HG03060 (cell line): ENCODE results near the gene POLDIP3.
"Not testable (repeated sequence)": the region's sequence is repeated elsewhere in the genome, so short reads cannot be mapped to it uniquely, and the experiment has no call there.

Experiments
- ATAC-seq: cut with Tn5 transposase; IDR thresholded peaks from one replicate; pipeline ENCODE4 v1.9.1; 2021; ENCODE audit warnings: low read depth, moderate number of reproducible peaks; ENCODE audit not compliant: unreplicated experiment

The POLDIP3 gene

DNA sequence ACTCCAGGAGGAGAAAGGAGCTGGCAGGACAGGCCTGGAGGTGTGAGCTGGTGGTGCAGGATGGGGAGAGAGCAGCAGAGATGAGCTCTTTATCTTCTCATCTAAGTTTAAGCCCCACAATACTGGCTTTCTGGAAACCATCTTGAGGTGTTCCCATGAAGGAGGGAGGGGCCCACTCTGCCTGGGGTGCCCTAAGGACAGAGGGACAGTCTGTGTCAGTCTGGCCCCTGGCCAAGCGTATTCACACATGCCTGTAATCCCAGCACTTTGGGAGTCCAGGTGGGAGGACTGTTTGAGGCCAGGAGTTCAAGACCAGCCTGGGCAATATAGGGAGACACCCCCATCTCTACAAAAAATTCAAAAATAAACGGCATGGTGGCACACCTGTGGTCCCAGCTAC, 52.0 kb downstream of the POLDIP3 start:
- ATAC-seq = no peak

DNA sequence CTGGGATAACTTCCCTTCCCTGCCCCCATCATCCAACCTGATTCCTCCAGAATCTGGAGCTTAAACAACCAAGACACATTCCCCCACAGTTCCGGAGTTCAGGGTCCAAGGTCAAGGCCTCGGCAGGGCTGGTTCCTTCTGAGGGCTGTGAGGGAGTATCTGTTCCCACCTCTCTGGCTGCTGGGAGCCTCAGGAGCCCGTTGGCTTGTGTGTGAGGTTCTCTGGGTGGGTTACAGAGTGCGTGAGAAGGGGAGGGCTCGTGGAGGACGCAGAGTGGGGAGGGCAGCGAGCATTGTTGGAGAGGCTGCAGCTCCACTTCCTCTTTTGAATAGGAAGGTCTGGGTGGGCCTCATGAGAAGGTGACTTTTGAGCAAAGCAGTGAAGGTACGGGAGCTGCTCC, 52.4 kb downstream of the POLDIP3 start:
- ATAC-seq = no peak

DNA sequence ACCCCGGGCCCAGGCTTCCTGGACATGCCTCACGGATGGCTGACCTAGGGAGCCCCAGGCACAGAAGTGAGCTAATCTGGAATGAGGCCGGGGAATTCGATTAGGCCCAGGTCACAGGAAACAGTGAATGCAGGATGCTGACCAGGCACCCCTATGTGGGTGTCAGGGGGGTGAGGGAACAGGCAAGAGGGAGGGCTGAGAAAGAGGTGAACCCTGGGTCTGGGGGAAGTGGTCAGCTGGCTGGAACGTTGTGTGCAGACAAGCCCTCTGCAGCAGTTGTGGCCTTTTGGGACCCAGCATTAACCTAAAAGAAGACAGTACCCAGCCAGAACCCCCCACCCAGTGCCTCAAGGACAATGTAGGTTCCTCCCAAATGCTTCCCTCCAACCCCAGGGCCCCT, 52.8 kb downstream of the POLDIP3 start:
- ATAC-seq = no peak

DNA sequence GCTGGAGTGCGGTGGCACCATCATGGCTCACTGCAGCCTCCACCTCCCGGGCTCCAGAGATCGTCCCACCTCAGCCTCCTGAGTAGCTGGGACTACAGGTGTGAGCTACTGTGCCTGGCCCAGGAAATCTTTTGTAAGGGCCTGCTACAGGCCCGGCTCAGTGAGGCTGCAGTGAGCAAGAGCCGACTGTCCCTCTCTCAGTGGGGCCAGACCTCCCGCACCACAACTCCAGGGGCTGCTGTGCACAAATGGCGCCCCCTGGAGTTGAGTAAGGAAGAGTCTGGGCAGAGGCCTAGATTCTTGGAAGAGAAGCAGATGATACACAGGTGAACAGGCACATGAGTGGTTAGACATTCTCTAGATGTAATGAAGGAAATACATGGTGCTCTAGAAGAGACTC, 53.9 kb downstream of the POLDIP3 start:
- ATAC-seq = no peak

DNA sequence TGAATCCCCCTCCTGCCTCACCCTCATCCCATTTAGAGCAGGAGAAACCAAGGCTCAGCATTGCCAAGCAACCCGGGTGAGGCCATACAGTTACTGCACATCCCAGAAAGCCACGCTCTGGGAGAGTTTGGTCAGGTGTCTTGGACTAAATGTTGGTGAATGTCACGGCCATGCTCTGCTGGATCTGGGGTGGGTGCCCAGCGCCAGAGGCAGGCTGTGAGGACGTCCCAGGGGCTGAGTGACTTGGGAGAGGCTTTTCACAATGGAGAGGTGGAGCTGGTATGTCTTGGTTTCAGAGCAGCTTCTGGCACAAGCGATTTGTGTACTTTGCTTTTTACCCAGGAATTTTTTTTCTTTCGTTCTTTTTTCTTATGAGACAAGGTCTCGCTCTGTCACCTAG, 54.3 kb downstream of the POLDIP3 start:
- no peak for ATAC-seq

DNA sequence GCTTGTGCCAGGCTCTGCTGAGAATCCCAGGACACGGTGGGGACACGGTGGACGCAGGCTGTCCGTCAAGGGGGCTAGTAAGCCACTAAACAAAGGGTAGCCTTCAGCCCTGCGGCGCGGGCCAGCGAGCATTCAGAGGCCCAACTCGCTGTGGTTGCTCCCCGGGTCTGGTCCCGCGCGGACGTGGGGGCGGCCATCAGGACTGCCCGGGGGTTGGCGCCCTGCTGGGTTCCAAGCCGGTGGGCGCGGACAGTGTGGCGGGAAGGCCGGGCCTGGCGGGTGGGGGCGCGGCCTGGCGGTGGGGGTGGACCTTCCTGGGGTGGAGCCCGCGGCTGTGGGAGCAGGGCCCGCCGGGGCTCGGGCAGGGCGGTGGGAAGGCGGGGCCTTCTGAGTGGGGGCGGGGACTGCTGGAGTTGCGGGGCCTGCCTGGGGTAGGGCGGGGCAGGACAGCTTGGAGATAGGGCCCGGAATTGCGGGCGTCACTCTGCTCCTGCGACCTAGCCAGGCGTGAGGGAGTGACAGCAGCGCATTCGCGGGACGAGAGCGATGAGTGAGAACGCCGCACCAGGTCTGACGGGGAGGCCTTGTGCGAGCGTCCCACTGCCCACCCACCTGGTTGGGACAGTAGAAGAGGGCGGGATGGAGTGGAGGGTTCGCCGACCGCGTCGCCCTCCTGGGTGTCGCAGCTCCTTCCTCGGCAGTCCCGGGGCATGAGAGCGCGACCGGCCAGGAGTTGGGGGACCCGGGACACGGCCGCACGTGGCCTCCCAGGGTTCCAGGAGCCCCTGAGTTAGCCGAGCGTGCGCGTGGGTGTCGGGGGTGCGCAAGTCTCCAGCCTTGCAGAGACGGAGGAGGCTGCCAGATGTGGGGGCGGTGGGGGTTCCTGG, 61.0 kb downstream of the POLDIP3 start, which contains the start of gene SERHL2:
Gene SERHL2, plus strand, starts transcription at position 482 of the 887 bp plus-strand sequence. Its CDS starts 65 bp downstream, at position 547.
- ATAC-seq = no peak

DNA sequence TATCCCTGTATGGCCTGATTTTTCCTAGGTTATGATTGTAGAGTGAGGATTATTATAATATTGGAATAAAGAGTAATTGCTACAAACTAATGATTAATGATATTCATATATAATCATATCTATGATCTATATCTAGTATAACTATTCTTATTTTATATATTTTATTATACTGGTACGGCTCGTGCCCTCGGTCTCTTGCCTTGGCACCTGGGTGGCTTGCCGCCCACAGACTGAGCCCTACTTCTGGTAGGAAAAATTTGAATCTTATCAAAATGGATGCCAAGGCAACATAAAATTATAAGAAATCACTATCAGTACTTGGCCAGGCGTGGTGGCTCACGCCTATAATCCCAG, 62.4 kb downstream of the POLDIP3 start:
- not testable (repeated sequence) for ATAC-seq

DNA sequence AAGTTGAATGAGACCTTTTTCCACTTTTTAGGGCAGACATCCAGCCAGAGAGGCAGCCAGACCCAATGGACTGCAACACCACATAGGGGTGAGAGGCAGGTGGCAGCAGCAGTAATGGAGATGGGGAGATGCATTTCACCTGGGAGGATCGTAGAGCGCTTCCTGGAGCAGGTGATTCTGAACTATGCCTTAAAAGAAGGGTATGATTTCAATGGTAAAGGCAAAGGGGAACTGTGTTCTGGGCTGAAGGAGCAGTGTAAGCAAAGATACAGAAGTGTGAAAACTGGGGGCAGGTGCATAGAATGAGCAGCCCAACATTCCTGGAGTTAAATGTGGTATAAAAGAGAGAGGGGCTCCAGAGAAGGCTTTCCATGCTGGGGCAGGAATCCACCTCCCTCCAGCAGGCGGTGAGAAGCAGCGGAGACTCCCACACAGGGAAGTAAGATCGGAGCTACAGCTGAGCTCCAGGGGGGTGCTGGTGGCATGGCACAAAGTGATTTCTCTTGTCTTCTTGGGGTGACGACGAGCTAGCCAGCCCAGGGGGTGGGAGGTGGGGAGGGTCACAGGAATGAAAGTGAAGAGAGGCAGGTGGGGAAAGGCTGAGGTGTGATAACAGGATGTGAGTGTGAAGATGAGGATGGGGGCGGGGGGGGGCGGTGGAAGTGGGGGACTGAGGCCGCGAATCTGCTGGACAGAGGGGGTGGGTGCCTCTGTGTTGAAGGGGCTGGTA, 65.2 kb downstream of the POLDIP3 start:
- ATAC-seq = no peak

DNA sequence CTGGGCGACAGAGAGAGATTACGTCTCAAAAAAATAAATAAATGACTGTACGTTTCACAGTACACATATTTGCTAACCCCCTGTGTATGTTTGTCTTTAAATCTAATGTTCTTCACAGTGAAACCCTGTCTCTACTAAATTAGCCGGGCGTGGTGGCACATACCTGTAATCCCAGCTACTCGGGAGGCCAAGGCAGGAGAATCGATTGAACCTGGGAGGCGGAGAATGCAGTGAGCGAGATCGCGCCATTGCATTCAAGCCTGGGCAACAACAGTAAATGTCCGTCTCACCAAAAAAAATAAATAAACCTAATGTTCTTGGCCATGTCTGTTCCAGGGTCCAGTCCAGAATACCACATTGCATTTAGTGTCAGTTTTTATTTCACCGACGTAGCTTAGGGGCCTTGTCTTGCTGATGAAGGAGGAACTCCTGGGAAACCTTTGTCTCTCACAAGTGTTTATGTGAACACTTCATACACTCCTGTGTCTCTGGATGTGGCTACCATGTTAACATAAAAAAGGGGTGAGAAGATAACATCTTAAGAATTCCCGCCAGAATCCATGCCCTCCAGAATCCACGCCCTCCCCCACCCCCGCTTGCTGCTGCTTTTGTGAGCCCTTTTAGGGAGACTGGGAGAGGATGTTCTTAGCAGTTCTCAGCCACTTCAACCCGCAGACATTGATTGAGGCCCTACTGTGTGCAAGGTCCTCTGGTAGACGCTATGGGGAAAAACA, 65.9 kb downstream of the POLDIP3 start:
- no peak for ATAC-seq

DNA sequence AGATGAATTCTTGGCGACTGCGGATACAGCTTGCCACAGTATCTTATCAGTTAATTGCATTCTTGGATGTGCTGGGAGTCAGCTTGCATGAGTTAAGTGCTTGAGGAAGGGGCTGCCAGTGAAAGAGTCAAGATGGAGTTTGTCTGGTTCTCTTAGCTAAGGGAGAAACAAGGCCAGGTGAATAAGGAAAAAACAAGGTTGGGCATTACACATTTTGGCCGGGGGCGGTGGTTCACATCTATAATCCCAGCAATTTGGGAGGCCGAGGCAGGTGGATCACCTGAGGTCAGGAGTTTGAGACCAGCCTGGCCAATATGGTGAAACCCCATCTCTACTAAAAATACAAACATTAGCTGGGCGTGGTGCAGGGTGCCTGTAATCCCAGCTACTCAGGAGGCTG, 66.6 kb downstream of the POLDIP3 start:
- ATAC-seq = not testable (repeated sequence)

DNA sequence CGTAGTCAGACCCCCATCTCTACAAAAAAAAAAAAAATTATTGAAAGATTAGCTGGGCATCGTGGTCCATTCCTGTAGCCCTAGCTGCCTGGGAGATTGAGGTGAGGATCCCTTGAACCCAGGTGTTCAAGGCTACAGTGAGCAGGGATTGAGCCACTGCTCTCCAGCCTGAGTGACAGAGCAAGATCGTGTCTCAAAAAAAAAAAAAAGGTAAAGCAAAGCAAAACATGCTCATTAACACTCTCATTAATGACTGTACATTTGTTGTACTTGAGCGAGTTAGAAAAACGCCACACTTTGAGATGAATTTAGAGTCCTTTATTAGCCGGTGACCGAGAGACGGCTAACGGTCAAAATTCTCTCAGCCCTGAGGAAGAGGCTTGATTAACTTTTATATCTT, 67.1 kb downstream of the POLDIP3 start:
- no peak for ATAC-seq

DNA sequence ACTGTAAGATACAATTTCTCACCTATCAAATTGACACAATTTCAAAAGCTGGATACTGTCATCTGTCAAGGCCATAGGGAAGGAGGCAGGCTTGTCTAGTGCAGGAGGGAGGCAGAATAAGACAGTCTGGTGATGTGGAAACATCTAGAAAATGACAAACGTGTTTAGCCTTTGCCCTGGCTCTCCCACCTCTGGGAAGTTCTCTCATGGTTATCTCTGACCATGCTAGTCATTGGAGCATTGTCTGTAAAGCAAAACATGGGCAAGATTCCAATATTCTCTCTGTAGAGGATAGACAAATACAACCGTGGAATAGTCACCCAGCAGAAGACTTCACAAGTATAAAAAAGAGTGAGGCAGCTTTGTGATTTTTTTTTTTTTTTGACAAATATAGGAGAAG, 70.0 kb downstream of the POLDIP3 start:
- ATAC-seq = no peak

DNA sequence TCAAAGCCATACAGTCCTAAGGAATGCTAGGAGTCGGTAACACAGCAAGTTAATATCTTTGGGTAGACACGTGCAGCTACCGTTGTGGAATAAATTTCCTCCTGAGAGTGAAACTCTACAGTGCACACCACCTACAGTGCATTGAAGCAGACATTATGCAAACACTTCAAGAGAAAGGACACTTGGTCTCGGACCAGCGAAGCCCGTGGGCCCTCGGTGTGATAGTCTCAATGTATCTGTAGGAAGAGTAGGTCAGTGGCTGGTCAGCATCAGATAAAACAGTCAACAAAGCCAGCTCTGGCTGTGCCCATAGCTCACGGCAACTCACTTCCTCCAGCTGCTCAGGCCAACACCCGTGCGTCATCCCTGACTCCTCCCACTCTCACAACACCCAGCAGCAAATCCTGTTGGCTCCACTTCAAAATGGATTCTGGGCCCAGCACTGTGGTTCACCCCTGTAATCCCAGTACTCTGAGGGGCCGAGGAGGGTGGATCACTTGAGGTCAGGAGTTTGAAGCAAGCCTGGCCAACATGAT, 75.4 kb downstream of the POLDIP3 start:
- ATAC-seq = not testable (repeated sequence)

DNA sequence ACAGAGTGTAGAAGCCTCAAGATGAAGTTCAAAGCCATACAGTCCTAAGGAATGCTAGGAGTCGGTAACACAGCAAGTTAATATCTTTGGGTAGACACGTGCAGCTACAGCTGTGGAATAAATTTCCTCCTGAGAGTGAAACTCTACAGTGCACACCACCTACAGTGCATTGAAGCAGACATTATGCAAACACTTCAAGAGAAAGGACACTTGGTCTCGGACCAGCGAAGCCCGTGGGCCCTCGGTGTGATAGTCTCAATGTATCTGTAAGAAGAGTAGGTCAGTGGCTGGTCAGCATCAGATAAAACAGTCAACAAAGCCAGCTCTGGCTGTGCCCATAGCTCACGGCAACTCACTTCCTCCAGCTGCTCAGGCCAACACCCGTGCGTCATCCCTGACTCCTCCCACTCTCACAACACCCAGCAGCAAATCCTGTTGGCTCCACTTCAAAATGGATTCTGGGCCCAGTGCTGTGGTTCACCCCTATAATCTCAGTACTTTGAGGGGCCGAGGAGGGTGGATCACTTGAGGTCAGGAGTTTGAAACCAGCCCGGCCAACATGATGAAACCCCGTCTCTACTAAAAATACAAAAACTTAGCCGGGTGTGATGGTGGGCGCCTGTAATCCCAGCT, 77.4 kb downstream of the POLDIP3 start:
- ATAC-seq = not testable (repeated sequence)

DNA sequence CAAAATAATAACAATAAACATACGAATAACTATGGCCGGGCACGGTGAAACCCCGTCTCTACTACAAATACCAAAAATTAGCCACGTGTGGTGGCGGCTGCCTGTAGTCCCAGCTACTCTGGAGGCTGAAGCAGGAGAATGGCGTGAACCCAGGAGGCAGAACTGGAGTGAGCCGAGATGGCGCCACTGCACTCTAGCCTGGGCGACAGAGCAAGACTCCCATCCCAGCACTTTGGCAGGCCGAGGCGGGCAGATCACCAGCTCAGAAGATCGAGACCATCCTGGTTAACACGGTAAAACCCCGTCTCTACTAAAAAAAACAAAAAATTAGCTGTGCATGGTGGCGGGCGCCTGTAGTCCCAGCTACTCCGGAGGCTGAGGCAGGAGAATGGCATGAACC, 78.0 kb downstream of the POLDIP3 start:
- not testable (repeated sequence) for ATAC-seq

DNA sequence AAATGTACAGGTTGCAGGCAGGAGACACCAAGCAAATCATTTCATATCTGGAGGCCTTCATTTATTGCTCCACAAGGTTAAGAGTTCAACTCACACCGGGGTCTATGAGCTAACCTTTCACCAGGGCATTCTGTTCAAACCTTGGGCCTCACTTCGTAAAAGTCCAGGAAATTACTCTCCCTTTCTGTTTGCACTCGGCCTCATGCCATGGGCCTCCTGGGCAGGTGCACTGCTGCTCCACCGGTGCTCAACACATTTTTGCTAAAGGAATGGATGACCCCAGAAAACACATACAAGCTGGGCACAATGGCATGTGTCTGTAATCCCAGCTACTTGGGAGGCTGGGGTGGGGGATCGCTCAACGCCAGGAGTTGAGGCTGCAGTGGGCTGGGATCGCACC, 78.5 kb downstream of the POLDIP3 start:
- no peak for ATAC-seq

DNA sequence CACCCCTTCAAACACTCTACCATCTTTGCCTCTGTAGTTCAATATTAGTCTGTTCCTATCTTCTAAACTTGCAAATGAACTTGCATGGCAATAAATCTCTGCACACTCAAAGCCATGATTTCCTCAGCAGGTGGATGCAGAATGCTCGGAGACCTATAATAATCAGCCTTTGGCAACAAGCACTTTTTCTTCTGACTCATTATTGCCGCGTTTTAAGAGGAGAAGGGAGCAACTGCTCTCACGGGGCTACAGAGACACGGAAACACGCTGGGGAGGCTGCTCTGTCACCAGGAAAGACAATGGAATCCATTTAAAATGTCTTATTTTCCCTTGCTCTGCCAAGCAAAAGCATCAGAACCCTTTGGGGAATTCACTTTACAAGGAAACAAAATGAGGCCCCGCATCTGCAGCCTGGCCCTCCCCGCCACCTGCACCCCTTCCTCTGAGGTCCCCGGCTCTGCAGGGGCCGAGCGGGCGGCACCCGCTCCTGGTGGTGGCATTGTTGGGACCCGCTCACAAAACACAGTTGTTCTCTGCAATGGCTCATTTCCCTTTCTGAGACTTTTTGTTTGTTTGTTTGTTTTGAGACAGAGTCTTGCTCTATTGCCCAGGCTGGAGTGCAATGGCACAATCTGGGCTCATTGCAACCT, 79.5 kb downstream of the POLDIP3 start:
- ATAC-seq = not testable (repeated sequence)
